ENCODE measurements around the gene SETD1A. TPM values are rescaled to one million over a fixed set of nuclear protein-coding genes. Genes with fewer than 3 reads are reported as not detected.
"Not testable (repeated sequence)": the region's sequence is repeated elsewhere in the genome, so short reads cannot be mapped to it uniquely, and the experiment has no call there.

The SETD1A gene
- total RNA-seq, 1 donor from 2014 or later, result 7.2 TPM

DNA sequence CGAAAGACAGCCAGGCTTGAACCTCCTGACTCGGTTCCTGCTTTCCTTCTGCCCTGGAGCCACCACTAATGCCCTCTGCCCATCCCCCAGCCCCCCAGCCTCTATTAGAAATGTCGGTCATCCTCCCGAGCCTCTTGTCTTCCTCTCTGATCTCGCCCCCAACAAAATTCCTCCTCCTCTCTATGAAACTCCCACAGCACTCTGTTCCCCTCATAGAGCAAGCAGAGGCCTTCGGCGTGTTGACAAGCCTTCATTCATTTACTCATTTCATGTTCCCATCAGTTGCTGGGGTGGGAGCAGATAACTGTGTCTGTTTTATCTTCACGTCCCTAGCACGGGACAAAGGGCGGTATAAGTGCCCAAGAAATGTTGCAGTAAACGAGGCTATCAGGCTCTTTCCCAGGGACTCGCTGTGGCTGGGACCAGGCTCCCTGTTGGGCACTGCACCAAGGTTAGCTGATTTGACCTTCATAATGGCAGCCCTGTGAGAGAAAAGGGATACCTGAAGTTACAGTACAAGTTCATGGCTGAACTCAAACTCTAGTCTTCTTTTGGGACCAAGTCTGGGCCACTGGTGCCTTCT is 26.4 kb upstream of the SETD1A start:
- peaks cover 3% of the 10 kb centered on the region for H3K36me3 ChIP-seq (ENCODE audit: control insufficient read depth, insufficient read depth, low read length)
- DNase-seq (ENCODE audit: low read depth), result no peak
- no peak overlapping the region for H3K4me3 ChIP-seq (ENCODE audit: low read depth, low read length)
- TF ChIP-seq, protein P1, sequence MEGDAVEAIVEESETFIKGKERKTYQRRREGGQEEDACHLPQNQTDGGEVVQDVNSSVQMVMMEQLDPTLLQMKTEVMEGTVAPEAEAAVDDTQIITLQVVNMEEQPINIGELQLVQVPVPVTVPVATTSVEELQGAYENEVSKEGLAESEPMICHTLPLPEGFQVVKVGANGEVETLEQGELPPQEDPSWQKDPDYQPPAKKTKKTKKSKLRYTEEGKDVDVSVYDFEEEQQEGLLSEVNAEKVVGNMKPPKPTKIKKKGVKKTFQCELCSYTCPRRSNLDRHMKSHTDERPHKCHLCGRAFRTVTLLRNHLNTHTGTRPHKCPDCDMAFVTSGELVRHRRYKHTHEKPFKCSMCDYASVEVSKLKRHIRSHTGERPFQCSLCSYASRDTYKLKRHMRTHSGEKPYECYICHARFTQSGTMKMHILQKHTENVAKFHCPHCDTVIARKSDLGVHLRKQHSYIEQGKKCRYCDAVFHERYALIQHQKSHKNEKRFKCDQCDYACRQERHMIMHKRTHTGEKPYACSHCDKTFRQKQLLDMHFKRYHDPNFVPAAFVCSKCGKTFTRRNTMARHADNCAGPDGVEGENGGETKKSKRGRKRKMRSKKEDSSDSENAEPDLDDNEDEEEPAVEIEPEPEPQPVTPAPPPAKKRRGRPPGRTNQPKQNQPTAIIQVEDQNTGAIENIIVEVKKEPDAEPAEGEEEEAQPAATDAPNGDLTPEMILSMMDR (IDR thresholded peaks at IDR 0.05; ENCODE audit: insufficient read depth, low read length, poor library complexity, severe bottlenecking), result no peak
- no peaks in the 10 kb centered on the region for H3K27me3 ChIP-seq (ENCODE audit: control insufficient read depth, insufficient read depth, low read length)

DNA sequence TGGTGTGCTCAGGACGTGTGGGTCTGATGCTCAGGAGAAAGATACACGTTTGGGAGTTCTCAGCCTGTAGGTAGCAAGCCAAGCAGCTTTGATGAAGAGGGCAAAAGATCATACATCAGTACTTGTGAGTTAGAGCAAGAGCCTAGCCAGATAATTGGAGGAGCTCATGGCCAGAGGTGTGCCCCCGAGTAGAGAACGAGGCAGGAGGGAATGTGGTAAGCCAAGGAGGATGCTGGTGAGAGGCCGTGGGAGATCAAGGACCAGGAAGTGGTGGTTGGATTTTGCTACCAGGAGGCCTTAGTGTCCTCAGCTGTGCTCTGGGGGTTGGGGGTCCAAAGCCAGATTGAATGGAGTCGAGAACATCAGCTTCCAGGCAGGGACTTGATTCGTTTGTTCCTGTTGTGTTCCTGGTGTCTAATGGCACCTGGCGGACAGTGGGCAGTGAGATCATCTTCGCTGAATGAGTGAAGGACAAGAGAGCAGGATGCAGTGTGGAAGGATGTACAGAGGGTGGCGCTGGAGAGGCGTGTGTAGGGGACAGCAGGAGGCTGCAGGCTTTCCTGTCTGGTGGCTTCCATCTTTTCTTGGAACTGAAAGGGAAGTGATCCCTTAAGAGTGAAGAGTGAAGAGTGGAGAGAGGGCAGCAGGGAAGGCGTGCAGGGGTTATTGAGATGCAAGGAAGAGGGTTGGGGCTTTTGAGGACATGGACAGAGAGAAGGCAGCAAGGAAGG is 22.6 kb upstream of the SETD1A start:
- H3K27me3 ChIP-seq (ENCODE audit: control insufficient read depth, insufficient read depth, low read length), result no peaks in the 10 kb centered on the region
- H3K4me3 ChIP-seq (ENCODE audit: low read depth, low read length), result no peak overlapping the region
- TF ChIP-seq, protein P1 (IDR thresholded peaks at IDR 0.05; ENCODE audit: insufficient read depth, low read length, poor library complexity, severe bottlenecking), result peak; percentile 50
- H3K36me3 ChIP-seq (ENCODE audit: control insufficient read depth, insufficient read depth, low read length), result peaks cover 3% of the 10 kb centered on the region
- no peak for DNase-seq (ENCODE audit: low read depth)

DNA sequence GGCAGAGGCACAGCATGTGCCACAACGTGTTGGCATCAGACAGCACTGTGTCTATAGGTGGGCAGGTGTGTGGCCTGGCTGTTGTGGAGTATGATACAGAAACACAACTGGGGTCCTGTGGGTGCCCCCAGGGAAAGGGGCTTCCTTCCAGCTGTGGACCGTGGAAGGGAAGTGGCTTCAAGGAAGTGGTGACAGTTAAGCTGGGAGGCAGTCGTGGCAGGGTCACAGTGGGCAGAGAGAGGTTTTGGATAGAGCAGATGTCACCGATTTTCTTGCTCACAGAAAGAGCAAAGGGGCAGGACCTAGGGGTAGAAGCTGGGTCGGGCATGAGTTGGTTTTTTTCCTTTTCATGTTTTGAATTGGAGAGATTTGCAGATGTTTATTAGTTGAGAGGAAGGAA is 19.9 kb upstream of the SETD1A start:
- TF ChIP-seq, protein P1 (IDR thresholded peaks at IDR 0.05; ENCODE audit: insufficient read depth, low read length, poor library complexity, severe bottlenecking), result no peak
- H3K27me3 ChIP-seq (ENCODE audit: control insufficient read depth, insufficient read depth, low read length), result no peaks in the 10 kb centered on the region
- H3K36me3 ChIP-seq (ENCODE audit: control insufficient read depth, insufficient read depth, low read length), result peaks cover 3% of the 10 kb centered on the region
- H3K4me3 ChIP-seq (ENCODE audit: low read depth, low read length), result no peak overlapping the region
- DNase-seq (ENCODE audit: low read depth), result no peak

DNA sequence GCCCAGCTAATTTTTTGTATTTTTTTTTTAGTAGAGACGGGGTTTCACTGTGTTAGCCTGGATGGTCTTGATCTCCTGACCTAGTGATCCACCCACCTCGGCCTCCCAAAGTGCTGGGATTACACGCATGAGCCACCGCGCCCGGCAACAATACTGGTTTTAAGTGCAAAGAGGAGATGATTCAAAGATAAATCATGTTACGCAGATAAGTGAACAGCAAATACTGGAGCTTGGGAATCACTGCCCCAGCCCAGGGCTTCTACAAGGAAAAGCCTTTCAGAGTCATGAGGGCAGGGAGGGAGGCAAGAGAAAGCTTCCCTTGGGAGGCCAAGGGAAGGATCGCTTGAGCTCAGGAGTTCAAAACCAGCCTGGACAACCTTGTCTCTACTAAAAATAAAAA is 18.0 kb upstream of the SETD1A start:
- not testable (repeated sequence) for H3K4me3 ChIP-seq (ENCODE audit: low read depth, low read length); DNase-seq (ENCODE audit: low read depth); H3K36me3 ChIP-seq (ENCODE audit: control insufficient read depth, insufficient read depth, low read length); H3K27me3 ChIP-seq (ENCODE audit: control insufficient read depth, insufficient read depth, low read length)

DNA sequence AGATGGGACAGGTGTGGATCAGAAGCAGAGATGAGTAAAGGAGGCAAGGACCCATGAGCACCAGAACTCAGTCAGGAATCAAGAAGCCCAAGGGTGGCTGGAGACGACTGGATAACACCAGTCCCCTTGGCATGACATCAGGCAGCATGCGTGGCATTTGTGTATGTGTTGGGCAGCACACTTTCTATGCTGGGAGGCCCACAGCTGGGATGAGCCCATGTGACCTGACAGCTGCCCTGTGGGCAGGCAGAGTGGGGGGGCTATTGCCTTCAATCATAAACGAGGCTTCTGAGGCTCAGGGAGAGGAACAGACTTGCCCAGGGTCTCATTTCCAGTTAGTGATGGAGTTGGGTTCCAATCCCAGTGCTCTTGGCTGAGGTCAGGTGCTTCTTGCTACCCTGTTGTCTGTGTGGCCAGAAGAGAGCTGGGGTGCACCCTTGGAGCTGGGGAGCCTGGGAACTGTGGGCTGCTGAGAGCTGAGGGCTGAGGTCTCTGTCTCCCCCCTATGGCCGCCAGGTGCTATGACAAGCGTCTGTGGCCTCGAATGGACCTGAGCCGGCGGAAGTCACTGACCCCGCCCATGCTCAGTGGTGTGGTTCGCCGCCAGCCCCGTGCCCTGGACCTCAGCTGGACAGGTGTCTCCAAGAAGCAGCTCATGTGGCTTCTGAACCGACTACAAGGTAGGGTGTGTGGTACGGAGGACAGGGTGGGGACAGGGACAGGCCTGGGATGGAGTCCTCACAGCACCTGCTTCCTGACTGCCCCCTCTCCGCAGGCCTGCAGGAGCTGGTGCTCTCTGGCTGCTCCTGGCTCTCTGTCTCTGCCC is 15.7 kb upstream of the SETD1A start:
- TF ChIP-seq, protein P1 (IDR thresholded peaks at IDR 0.05; ENCODE audit: insufficient read depth, low read length, poor library complexity, severe bottlenecking), result peak; percentile 96
- Histone ChIP-seq H3K27me3 (ENCODE audit: control insufficient read depth, insufficient read depth, low read length) (no peaks in the 10 kb centered on the region), H3K4me3 (ENCODE audit: low read depth, low read length) (no peak overlapping the region), H3K36me3 (ENCODE audit: control insufficient read depth, insufficient read depth, low read length) (peaks cover 7% of the 10 kb centered on the region)
- no peak for DNase-seq (ENCODE audit: low read depth)

DNA sequence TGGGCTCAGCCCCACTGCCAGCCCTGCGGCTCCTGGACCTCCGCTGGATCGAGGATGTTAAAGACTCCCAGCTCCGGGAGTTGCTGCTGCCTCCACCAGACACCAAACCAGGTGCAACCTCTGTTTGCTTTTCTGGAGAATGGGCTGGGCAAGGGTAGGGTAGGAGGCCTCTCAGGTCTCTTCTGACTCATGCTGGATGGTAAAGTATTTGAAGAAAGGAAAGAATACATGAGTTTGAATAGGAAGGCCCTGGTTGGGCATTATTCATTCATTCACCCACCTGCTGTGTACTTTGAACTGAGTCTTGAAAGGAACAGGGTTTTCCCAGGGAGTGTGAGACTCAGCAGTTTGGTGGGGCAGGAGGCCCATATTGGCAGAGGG is 15.1 kb upstream of the SETD1A start:
- TF ChIP-seq, protein P1 (IDR thresholded peaks at IDR 0.05; ENCODE audit: insufficient read depth, low read length, poor library complexity, severe bottlenecking), result no peak
- H3K36me3 ChIP-seq (ENCODE audit: control insufficient read depth, insufficient read depth, low read length), result peaks cover 9% of the 10 kb centered on the region
- no peak for DNase-seq (ENCODE audit: low read depth)
- no peak overlapping the region for H3K4me3 ChIP-seq (ENCODE audit: low read depth, low read length)
- no peaks in the 10 kb centered on the region for H3K27me3 ChIP-seq (ENCODE audit: control insufficient read depth, insufficient read depth, low read length)
